K562 (cell line): Measurements from ENCODE around the gene CHRNB1. TPM values are rescaled to one million over a fixed set of nuclear protein-coding genes. Genes with fewer than 3 reads are reported as not detected.

ENCODE experiments used
- BRD9 ChIP-seq: fragments of 450-650 bp; IDR thresholded peaks from 2 replicates; pipeline ENCODE4 v1.6.1; 2018; ENCODE audit warnings: low read depth; ENCODE audit not compliant: partially characterized antibody
- CC2D1A ChIP-seq: fragments of 450-650 bp; IDR thresholded peaks from 2 replicates; pipeline ENCODE4 v1.6.1; 2017; ENCODE audit warnings: mild to moderate bottlenecking
- CREB1 ChIP-seq, 2 experiments: sonication (generic) in 1 of 2; formaldehyde crosslinking in 1 of 2; IDR thresholded peaks; 2 replicates each; pipeline versions ENCODE4 v1.6.1 to v1.8.0; 2012 to 2022; ENCODE audit warnings: inconsistent platforms in 1 of 2, mild to moderate bottlenecking in 1 of 2, missing genetic modification reagents in 1 of 2, moderate library complexity in 1 of 2
- EHMT2 ChIP-seq: fragments of 450-650 bp; IDR thresholded peaks from 2 replicates; pipeline ENCODE4 v1.6.1; 2018; ENCODE audit warnings: antibody characterized with exemption
- EP400 ChIP-seq: fragments of 450-650 bp; IDR thresholded peaks from 2 replicates; pipeline ENCODE4 v1.6.1; 2017; ENCODE audit warnings: antibody characterized with exemption, mild to moderate bottlenecking, moderate library complexity
- ETV6 ChIP-seq, 3 experiments: fragments of 150-350 bp in 1 of 3; sonication (generic) in 1 of 3; formaldehyde crosslinking in 1 of 3; IDR thresholded peaks; 2 replicates each; pipeline versions ENCODE4 v1.6.1 to v1.8.0; 2014 to 2022; ENCODE audit warnings: borderline replicate concordance in 2 of 3, low read depth in 2 of 3, antibody characterized with exemption in 1 of 3, low read length in 1 of 3, mild to moderate bottlenecking in 1 of 3, missing genetic modification reagents in 1 of 3
- FOS ChIP-seq: IDR thresholded peaks from 3 replicates; pipeline ENCODE4 v1.6.1; 2011; ENCODE audit not compliant: insufficient read length; ENCODE audit errors: extremely low read depth
- GABPB1 ChIP-seq: sonication (generic); formaldehyde crosslinking; IDR thresholded peaks from 2 replicates; pipeline ENCODE4 v1.8.0; 2022; ENCODE audit warnings: mild to moderate bottlenecking, missing genetic modification reagents
- GTF2F1 ChIP-seq: IDR thresholded peaks from 2 replicates; pipeline ENCODE4 v1.6.1; 2011; ENCODE audit warnings: low read depth, low read length, improper control_type of control experiment
- KDM2B ChIP-seq: fragments of 250-450 bp; sonication (Bioruptor Pico); IDR thresholded peaks from 2 replicates; pipeline ENCODE4 v1.8.0; 2021; ENCODE audit warnings: mild to moderate bottlenecking, moderate library complexity
- KDM5B ChIP-seq: fragments of 200-600 bp; sonication (generic); IDR thresholded peaks from 2 replicates; pipeline ENCODE4 v1.6.1; 2012; ENCODE audit warnings: low read depth, mild to moderate bottlenecking, moderate library complexity, low read length, control low read depth, inconsistent platforms; ENCODE audit not compliant: insufficient replicate concordance
- MTA3 ChIP-seq: fragments of 450-650 bp; formaldehyde crosslinking; IDR thresholded peaks from 2 replicates; pipeline ENCODE4 v1.6.1; 2017; ENCODE audit warnings: mild to moderate bottlenecking, borderline replicate concordance
- MYC ChIP-seq, 2 experiments: fragments of 250-450 bp in 1 of 2; sonication (Bioruptor Pico) in 1 of 2; IDR thresholded peaks; 2 replicates each; pipeline versions ENCODE4 v1.5.1 to v1.6.1; 2012 to 2021; ENCODE audit warnings: low read depth in 2 of 2, borderline replicate concordance in 1 of 2, improper control_type of control experiment in 1 of 2, low read length in 1 of 2, mild to moderate bottlenecking in 1 of 2, moderate library complexity in 1 of 2
- RB1 ChIP-seq: fragments of 450-650 bp; IDR thresholded peaks from 2 replicates; pipeline ENCODE4 v1.6.1; 2017; ENCODE audit warnings: low read depth, mild to moderate bottlenecking
- RBM39 ChIP-seq: fragments of 200-400 bp; formaldehyde crosslinking; optimal IDR thresholded peaks from 2 replicates; pipeline ENCODE3; 2018; ENCODE audit warnings: low read depth, low read length
- TBP ChIP-seq: optimal IDR thresholded peaks from 2 replicates; pipeline ENCODE3; 2011; ENCODE audit warnings: low read depth, low read length, improper control_type of control experiment
- TRIM24 ChIP-seq, 2 experiments: fragments of 450-650 bp; IDR thresholded peaks; 2 replicates each; pipeline ENCODE4 v1.6.1; 2016
- ZNF445 ChIP-seq: fragments of 250-450 bp; sonication (Bioruptor Pico); IDR thresholded peaks from 2 replicates; pipeline ENCODE4 v1.4.0; 2020; ENCODE audit warnings: low read depth, mild to moderate bottlenecking, moderate library complexity
- polyA plus RNA-seq, 8 experiments: library from polyadenylated mRNA; depleted of rRNA in 4 of 8; stranded (reverse) in 5 of 8; unstranded in 3 of 8; fragments of >200 nt; fragmentation: Nextera tagmentation in 2 of 8; fragmentation: Illumina TruSeq in 1 of 8; extraction: Ambion mirVana in 2 of 8; extraction: Trizol in 1 of 8; gene quantifications; 2 replicates each; pipeline versions ENCODE4 v1.2.1 to v1.2.3, GENCODE V29; 2011 to 2014; ENCODE audit warnings: inconsistent platforms in 1 of 8, missing spikeins in 1 of 8
- total RNA-seq, 7 experiments: library from RNA; depleted of rRNA in 6 of 7; stranded (reverse); fragments of >200 nt in 6 of 7; fragmentation: Illumina TruSeq in 2 of 7; extraction: Trizol in 2 of 7; gene quantifications; 2 replicates each; pipeline versions ENCODE4 v1.2.1 to v1.2.3, GENCODE V29; 2011 to 2021; ENCODE audit warnings: low replicate concordance in 1 of 7
- TF ChIP-seq, protein P1 (sequence below): fragments of 200-800 bp; sonication (Bioruptor generic); IDR thresholded peaks from 2 replicates; pipeline ENCODE4 v1.6.1; 2017; ENCODE audit warnings: missing genetic modification characterization, missing compliant biosample characterization
- TF ChIP-seq, protein P2 (sequence below): sonication (generic); formaldehyde crosslinking; IDR thresholded peaks from 2 replicates; pipeline ENCODE4 v1.5.0; 2020; ENCODE audit warnings: missing genetic modification reagents
- TF ChIP-seq, protein P3 (sequence below): sonication (generic); formaldehyde crosslinking; IDR thresholded peaks from 2 replicates; pipeline ENCODE4 v1.8.0; 2022; ENCODE audit warnings: mild to moderate bottlenecking, missing genetic modification reagents
- TF ChIP-seq, protein P4 (sequence below): fragments of 450-650 bp; formaldehyde crosslinking; IDR thresholded peaks from 2 replicates; pipeline ENCODE4 v1.4.0; 2022; ENCODE audit warnings: missing genetic modification characterization
- TF ChIP-seq, protein P5 (sequence below): fragments of 250-450 bp; sonication (Bioruptor Pico); IDR thresholded peaks from 2 replicates; pipeline ENCODE4 v1.5.0; 2021

Gene CHRNB1
- total and polyA plus RNA-seq, 9 of the 15 experiments (the other 6 are each of a cell fraction or from before 2014, with no cell fraction given) = 4.7 to 12.3 (median 6.8) TPM

DNA sequence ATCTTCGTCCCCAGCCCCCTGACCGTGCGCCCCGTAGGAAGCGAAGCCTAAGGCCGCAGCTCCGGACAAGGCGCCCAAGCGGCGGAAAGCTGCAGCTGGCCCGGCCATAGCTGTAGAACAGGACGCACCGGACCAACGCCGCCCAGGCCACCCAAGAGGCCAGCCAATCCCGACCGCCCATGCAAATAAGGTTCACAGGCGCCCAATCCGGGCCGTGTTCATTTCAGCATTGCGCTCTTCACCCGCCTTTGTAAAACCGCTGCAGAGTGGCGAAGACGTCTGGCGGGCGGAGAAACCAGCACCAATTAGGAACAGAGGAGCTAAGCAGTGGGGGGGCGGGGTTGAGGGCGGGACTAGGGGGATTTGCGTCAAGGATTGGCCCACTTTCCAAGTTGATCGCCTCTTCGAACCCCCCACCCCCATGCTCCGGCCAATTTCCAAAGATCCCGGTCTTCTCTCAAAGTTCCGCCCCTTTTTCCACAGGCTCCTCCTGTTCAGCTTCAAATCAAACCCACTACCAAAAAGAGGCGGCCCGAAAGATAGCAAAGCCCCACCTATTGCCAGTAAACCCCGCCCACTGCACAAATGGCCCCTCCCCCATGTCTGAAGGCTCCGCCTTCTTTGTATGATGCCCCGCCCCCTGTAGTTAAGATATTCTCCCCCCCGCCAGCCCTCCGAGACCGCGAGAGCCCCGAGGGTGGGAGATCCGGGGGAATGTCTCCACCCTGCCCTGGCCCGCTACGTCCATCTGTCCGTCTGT is 40.7 kb upstream of the CHRNB1 start, which contains the start of gene TMEM256 (continued):
- no peak for TF ChIP-seq BRD9
- no peak for TF ChIP-seq GTF2F1
- TF ChIP-seq TBP = peak; percentile 90
- TF ChIP-seq CREB1 (IDR thresholded peaks at IDR 0.05) = 0 out of 2 replicates have a peak, but pooled peaks have one; percentile 43
- peak; percentile 52; the same call in 1 of the 2 replicates for TF ChIP-seq CREB1 (CRISPR knock-in tag; IDR thresholded peaks at IDR 0.05)
- 0 out of 2 replicates have a peak, but pooled peaks have one; percentile 48 for TF ChIP-seq MTA3
- TF ChIP-seq, protein P1, sequence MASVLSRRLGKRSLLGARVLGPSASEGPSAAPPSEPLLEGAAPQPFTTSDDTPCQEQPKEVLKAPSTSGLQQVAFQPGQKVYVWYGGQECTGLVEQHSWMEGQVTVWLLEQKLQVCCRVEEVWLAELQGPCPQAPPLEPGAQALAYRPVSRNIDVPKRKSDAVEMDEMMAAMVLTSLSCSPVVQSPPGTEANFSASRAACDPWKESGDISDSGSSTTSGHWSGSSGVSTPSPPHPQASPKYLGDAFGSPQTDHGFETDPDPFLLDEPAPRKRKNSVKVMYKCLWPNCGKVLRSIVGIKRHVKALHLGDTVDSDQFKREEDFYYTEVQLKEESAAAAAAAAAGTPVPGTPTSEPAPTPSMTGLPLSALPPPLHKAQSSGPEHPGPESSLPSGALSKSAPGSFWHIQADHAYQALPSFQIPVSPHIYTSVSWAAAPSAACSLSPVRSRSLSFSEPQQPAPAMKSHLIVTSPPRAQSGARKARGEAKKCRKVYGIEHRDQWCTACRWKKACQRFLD = no peak
- TF ChIP-seq TRIM24 (IDR thresholded peaks at IDR 0.05) = no peak
- TF ChIP-seq FOS = peak; percentile 81
- 0 out of 2 replicates have a peak, but pooled peaks have one; percentile 40 for TF ChIP-seq RB1
- no peak for TF ChIP-seq ETV6 (IDR thresholded peaks at IDR 0.05; ENCODE audit: borderline replicate concordance in 1 of 2, low read depth in 2 of 2, low read length in 1 of 2)
- TF ChIP-seq ETV6 (CRISPR knock-in tag; IDR thresholded peaks at IDR 0.05; ENCODE audit: borderline replicate concordance) = no peak
- TF ChIP-seq EHMT2 = no peak
- TF ChIP-seq, protein P2, sequence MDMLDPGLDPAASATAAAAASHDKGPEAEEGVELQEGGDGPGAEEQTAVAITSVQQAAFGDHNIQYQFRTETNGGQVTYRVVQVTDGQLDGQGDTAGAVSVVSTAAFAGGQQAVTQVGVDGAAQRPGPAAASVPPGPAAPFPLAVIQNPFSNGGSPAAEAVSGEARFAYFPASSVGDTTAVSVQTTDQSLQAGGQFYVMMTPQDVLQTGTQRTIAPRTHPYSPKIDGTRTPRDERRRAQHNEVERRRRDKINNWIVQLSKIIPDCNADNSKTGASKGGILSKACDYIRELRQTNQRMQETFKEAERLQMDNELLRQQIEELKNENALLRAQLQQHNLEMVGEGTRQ (CRISPR knock-in tag) = no peak
- no peak for TF ChIP-seq KDM2B (CRISPR knock-in tag)
- TF ChIP-seq, protein P3, sequence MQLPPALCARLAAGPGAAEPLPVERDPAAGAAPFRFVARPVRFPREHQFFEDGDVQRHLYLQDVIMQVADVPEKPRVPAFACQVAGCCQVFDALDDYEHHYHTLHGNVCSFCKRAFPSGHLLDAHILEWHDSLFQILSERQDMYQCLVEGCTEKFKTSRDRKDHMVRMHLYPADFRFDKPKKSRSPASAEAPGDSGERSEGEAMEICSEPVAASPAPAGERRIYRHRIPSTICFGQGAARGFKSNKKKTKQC (CRISPR knock-in tag) = no peak
- TF ChIP-seq RBM39 = no peak
- peak; percentile 81; the same call in 1 of the 2 replicates for TF ChIP-seq CC2D1A
- peak; percentile 64 for TF ChIP-seq KDM5B
- TF ChIP-seq, protein P4, sequence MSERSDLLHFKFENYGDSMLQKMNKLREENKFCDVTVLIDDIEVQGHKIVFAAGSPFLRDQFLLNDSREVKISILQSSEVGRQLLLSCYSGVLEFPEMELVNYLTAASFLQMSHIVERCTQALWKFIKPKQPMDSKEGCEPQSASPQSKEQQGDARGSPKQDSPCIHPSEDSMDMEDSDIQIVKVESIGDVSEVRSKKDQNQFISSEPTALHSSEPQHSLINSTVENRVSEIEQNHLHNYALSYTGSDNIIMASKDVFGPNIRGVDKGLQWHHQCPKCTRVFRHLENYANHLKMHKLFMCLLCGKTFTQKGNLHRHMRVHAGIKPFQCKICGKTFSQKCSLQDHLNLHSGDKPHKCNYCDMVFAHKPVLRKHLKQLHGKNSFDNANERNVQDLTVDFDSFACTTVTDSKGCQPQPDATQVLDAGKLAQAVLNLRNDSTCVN (CRISPR knock-in tag) = no peak
- TF ChIP-seq, protein P5, sequence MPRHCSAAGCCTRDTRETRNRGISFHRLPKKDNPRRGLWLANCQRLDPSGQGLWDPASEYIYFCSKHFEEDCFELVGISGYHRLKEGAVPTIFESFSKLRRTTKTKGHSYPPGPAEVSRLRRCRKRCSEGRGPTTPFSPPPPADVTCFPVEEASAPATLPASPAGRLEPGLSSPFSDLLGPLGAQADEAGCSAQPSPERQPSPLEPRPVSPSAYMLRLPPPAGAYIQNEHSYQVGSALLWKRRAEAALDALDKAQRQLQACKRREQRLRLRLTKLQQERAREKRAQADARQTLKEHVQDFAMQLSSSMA (CRISPR knock-in tag) = no peak
- no peak for TF ChIP-seq GABPB1
- no peak for TF ChIP-seq MYC (IDR thresholded peaks at IDR 0.05; ENCODE audit: low read depth, low read length)
- no peak for TF ChIP-seq MYC (CRISPR knock-in tag; IDR thresholded peaks at IDR 0.05; ENCODE audit: borderline replicate concordance, low read depth)
- TF ChIP-seq EP400 = peak; percentile 25; the same call in 1 of the 2 replicates
- TF ChIP-seq ZNF445 (CRISPR knock-in tag) = no peak
